Stomach (tissue), 4 donors: ENCODE data around the gene EOGT.
A peak's percentile ranks its signal among the peaks of the same experiment; 100 is the strongest.

Experiments
- EP300 ChIP-seq: sonication (generic); formaldehyde crosslinking; IDR thresholded peaks from one replicate; pipeline ENCODE4 v1.6.1; 2017; ENCODE audit warnings: antibody characterized with exemption
- POLR2A ChIP-seq, 4 donors: fragments of 450-650 bp; IDR thresholded peaks; one replicate each; pipeline ENCODE4 v1.6.1; 2016; ENCODE audit warnings: antibody characterized with exemption in 4 of 4, control low read depth in 2 of 4, mild to moderate bottlenecking in 1 of 4, moderate library complexity in 1 of 4
- POLR2AphosphoS5 ChIP-seq, 3 donors: sonication (generic); formaldehyde crosslinking; IDR thresholded peaks; one replicate each; pipeline ENCODE4 v1.6.1; 2016; ENCODE audit warnings: antibody characterized with exemption in 3 of 3
- TF ChIP-seq, protein P1 (sequence below), 7 experiments: fragments of 450-650 bp in 4 of 7; fragments of 200-600 bp in 3 of 7; sonication (generic) in 3 of 7; IDR thresholded peaks; one replicate each; pipeline ENCODE4 v1.5.1; 2016 to 2019; ENCODE audit warnings: antibody characterized with exemption in 7 of 7, control low read depth in 2 of 7, mild to moderate bottlenecking in 1 of 7

DNA sequence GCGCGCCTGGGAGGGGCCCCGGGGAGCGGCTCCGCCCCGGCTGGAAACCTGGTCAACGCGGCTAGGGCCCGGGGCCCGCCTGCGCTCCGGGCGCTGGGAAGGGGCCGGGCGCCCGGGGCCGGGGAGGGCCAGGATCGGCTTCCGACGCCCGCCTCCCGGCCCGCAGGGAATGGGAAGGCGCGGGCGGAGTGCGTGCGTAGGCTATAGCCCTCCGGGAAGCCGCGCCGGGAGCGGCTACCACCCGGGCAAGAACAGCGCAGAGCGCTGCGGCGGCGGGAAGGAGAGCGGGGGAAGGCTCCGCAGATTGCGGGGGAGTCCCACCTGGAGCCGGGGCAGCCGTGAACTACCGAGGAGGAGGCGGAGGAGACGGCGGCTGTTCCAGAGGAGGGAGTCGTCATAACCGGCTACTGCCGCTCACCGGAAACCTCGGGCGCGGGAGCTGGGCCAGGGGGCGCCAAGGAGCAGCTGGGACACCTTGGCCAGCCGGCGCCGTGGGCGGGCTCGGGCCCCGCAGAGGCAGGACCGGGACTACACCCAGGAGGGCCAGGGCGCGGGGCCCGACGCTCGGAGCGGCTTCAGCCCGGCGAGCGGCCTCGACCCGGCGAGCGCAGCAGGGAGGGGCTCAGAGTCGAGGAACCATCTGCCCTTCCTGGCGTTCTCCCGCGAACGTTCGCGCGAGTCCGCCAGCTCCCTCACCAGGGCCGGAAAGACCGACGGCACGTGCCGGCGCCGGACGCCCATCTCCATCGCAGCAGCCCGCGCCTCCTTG, at the start of gene EOGT:
- TF ChIP-seq, protein P1, sequence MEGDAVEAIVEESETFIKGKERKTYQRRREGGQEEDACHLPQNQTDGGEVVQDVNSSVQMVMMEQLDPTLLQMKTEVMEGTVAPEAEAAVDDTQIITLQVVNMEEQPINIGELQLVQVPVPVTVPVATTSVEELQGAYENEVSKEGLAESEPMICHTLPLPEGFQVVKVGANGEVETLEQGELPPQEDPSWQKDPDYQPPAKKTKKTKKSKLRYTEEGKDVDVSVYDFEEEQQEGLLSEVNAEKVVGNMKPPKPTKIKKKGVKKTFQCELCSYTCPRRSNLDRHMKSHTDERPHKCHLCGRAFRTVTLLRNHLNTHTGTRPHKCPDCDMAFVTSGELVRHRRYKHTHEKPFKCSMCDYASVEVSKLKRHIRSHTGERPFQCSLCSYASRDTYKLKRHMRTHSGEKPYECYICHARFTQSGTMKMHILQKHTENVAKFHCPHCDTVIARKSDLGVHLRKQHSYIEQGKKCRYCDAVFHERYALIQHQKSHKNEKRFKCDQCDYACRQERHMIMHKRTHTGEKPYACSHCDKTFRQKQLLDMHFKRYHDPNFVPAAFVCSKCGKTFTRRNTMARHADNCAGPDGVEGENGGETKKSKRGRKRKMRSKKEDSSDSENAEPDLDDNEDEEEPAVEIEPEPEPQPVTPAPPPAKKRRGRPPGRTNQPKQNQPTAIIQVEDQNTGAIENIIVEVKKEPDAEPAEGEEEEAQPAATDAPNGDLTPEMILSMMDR (IDR thresholded peaks at IDR 0.05) = peak in 5 of 7 experiments; percentile 22 to 61 (median 32)
- TF ChIP-seq EP300 (no peak), POLR2A (IDR thresholded peaks at IDR 0.05) (no peak), POLR2AphosphoS5 (IDR thresholded peaks at IDR 0.05) (peak; percentile 41 to 79 (median 61))
